IMR-90 (cell line): Measurements from ENCODE around the gene OPRL1. TPM values are rescaled to one million over a fixed set of nuclear protein-coding genes. Genes with fewer than 3 reads are reported as not detected.

Experiments
- ATAC-seq: fragments of 200-7000 bp; cut with Tn5 transposase; 2 replicates; pipeline ENCODE4 v1.9.1; 2020; ENCODE audit warnings: low read depth, mild to moderate bottlenecking, moderate library complexity
- BruUV-seq: library from RNA; stranded (reverse); fragments of 400-500 nt; replicated peaks from 2 replicates; lab custom pipeline; 2021; lab: Mats Ljungman, UMichigan
- CTCF ChIA-PET: fragments of 300-600 bp; formaldehyde crosslinking; extraction: SDS; loops from one replicate; lab custom pipeline; 2021; ENCODE audit warnings: antibody characterized with exemption; lab: Yijun Ruan, JAX
- POLR2A ChIA-PET: fragments of 300-600 bp; sonication (Branson Sonifier 250); formaldehyde crosslinking; loops from one replicate; lab custom pipeline; 2022; ENCODE audit warnings: antibody characterized with exemption; ENCODE audit not compliant: unreplicated experiment; lab: Charles Lee
- DNase-seq: peaks from one replicate; pipeline ENCODE4 v3.0.0; 2013
- H2AFZ ChIP-seq: replicated peaks from 2 replicates; pipeline ENCODE3; 2013; ENCODE audit warnings: low read length, mild to moderate bottlenecking; ENCODE audit not compliant: poor library complexity
- H2AK5ac ChIP-seq: 2 replicates; pipeline ENCODE4 v1.6.1; 2013; ENCODE audit warnings: low read depth, low read length, inconsistent platforms
- H2AK9ac ChIP-seq: replicated peaks from 2 replicates; pipeline ENCODE3; 2013; ENCODE audit warnings: mild to moderate bottlenecking, low read depth, low read length, moderate library complexity; ENCODE audit not compliant: poor library complexity
- H2BK120ac ChIP-seq: 2 replicates; pipeline ENCODE4 v1.6.1; 2013; ENCODE audit warnings: low read depth, low read length, inconsistent platforms
- H2BK15ac ChIP-seq: 3 replicates; pipeline ENCODE4 v1.6.1; 2013; ENCODE audit warnings: low read depth, low read length, inconsistent platforms
- H2BK20ac ChIP-seq: 2 replicates; pipeline ENCODE4 v1.6.1; 2013; ENCODE audit warnings: low read depth, mild to moderate bottlenecking, inconsistent platforms, low read length, moderate library complexity
- H2BK5ac ChIP-seq: 2 replicates; pipeline ENCODE4 v1.6.1; 2013; ENCODE audit warnings: mild to moderate bottlenecking, low read depth, low read length, inconsistent platforms; ENCODE audit not compliant: poor library complexity, severe bottlenecking
- H3K14ac ChIP-seq: replicated peaks from 2 replicates; pipeline ENCODE4 v1.6.1; 2013; ENCODE audit warnings: low read depth, low read length, inconsistent platforms
- H3K18ac ChIP-seq: 2 replicates; pipeline ENCODE4 v1.6.1; 2013; ENCODE audit warnings: low read depth, low read length, control low read depth
- H3K23ac ChIP-seq: 2 replicates; pipeline ENCODE4 v1.6.1; 2013; ENCODE audit warnings: low read depth, low read length, inconsistent platforms
- H3K27ac ChIP-seq: 2 replicates; pipeline ENCODE4 v1.5.1; 2013; ENCODE audit warnings: mild to moderate bottlenecking, control low read depth, low read length; ENCODE audit not compliant: insufficient read depth
- H3K27me3 ChIP-seq: 2 replicates; pipeline ENCODE4 v1.6.1; 2013; ENCODE audit warnings: low read length; ENCODE audit not compliant: control insufficient read depth, insufficient read depth
- H3K36me3 ChIP-seq: 2 replicates; pipeline ENCODE4 v1.6.1; 2013; ENCODE audit warnings: low read length, mixed read lengths; ENCODE audit not compliant: control insufficient read depth, insufficient read depth
- H3K4ac ChIP-seq: 2 replicates; pipeline ENCODE4 v1.6.1; 2013; ENCODE audit warnings: low read depth, low read length, inconsistent platforms
- H3K4me1 ChIP-seq: 2 replicates; pipeline ENCODE4 v1.6.1; 2013; ENCODE audit warnings: low read length, mixed read lengths; ENCODE audit not compliant: control insufficient read depth, insufficient read depth
- H3K4me2 ChIP-seq: 2 replicates; pipeline ENCODE4 v1.6.1; 2013; ENCODE audit warnings: low read depth, mild to moderate bottlenecking, control low read depth, low read length, moderate library complexity
- H3K4me3 ChIP-seq: 2 replicates; pipeline ENCODE4 v1.5.1; 2013; ENCODE audit warnings: low read depth, mild to moderate bottlenecking, control low read depth, low read length, moderate library complexity; ENCODE audit not compliant: insufficient read depth
- H3K56ac ChIP-seq: 2 replicates; pipeline ENCODE4 v1.6.1; 2013; ENCODE audit warnings: low read length, inconsistent platforms; ENCODE audit not compliant: insufficient read depth; ENCODE audit errors: extremely low read depth
- H3K79me1 ChIP-seq, 2 experiments: 2 replicates each; pipeline ENCODE4 v1.6.1; 2013; ENCODE audit warnings: low read length in 2 of 2, inconsistent platforms in 1 of 2, low read depth in 1 of 2
- H3K9ac ChIP-seq: 2 replicates; pipeline ENCODE4 v1.6.1; 2013; ENCODE audit warnings: low read depth, low read length, control low read depth
- H3K9me1 ChIP-seq: 2 replicates; pipeline ENCODE4 v1.6.1; 2013; ENCODE audit warnings: low read length, inconsistent platforms; ENCODE audit not compliant: insufficient read depth
- H3K9me3 ChIP-seq: 2 replicates; pipeline ENCODE4 v1.6.1; 2013; ENCODE audit warnings: low read length; ENCODE audit not compliant: control insufficient read depth, insufficient read depth
- H4K20me1 ChIP-seq: 2 replicates; pipeline ENCODE4 v1.6.1; 2013; ENCODE audit warnings: low read length, inconsistent platforms; ENCODE audit not compliant: insufficient read depth
- H4K5ac ChIP-seq: 2 replicates; pipeline ENCODE4 v1.6.1; 2013; ENCODE audit warnings: mild to moderate bottlenecking, low read depth, low read length, control low read depth
- H4K8ac ChIP-seq, 2 experiments: 2 replicates each; pipeline ENCODE4 v1.6.1; 2013; ENCODE audit warnings: low read depth in 2 of 2, low read length in 2 of 2, control low read depth in 1 of 2, inconsistent platforms in 1 of 2
- H4K91ac ChIP-seq: 2 replicates; pipeline ENCODE4 v1.6.1; 2013; ENCODE audit warnings: low read depth, low read length, inconsistent platforms; ENCODE audit not compliant: insufficient read depth
- BHLHE40 ChIP-seq: fragments of 150-350 bp; IDR thresholded peaks from 2 replicates; pipeline ENCODE4 v1.6.1; 2016; ENCODE audit warnings: mild to moderate bottlenecking, low read depth, low read length
- CHD1 ChIP-seq: IDR thresholded peaks from 2 replicates; pipeline ENCODE4 v1.6.1; 2012; ENCODE audit warnings: low read depth, low read length, improper control_type of control experiment
- CTCF ChIP-seq: conservative IDR thresholded peaks from 2 replicates; pipeline ENCODE4 v1.5.1; 2012; ENCODE audit warnings: mild to moderate bottlenecking, low read depth, low read length, improper control_type of control experiment
- ELK1 ChIP-seq: fragments of 150-350 bp; IDR thresholded peaks from 2 replicates; pipeline ENCODE4 v1.6.1; 2016; ENCODE audit warnings: low read depth, mild to moderate bottlenecking, low read length, moderate library complexity, borderline replicate concordance
- MAFK ChIP-seq: IDR thresholded peaks from 2 replicates; pipeline ENCODE4 v1.6.1; 2012; ENCODE audit warnings: low read depth, low read length, improper control_type of control experiment
- MXI1 ChIP-seq: IDR thresholded peaks from 2 replicates; pipeline ENCODE4 v1.6.1; 2012; ENCODE audit warnings: low read depth, mild to moderate bottlenecking, low read length, moderate library complexity, borderline replicate concordance
- POLR2A ChIP-seq: IDR thresholded peaks from 2 replicates; pipeline ENCODE4 v1.6.1; 2012; ENCODE audit warnings: mild to moderate bottlenecking, low read depth, low read length
- RAD21 ChIP-seq: IDR thresholded peaks from 2 replicates; pipeline ENCODE4 v1.6.1; 2012; ENCODE audit warnings: low read length, improper control_type of control experiment
- RCOR1 ChIP-seq: IDR thresholded peaks from 2 replicates; pipeline ENCODE4 v1.6.1; 2012; ENCODE audit warnings: mild to moderate bottlenecking, low read length, improper control_type of control experiment; ENCODE audit not compliant: insufficient replicate concordance
- RFX5 ChIP-seq: IDR thresholded peaks from 2 replicates; pipeline ENCODE4 v1.8.0; 2012; ENCODE audit warnings: low read depth, mild to moderate bottlenecking, low read length, moderate library complexity
- WGBS, 2 experiments: methylation state at CpG; one replicate each; pipeline versions ENCODE4 v1.1.5 to v1.1.7; 2013; ENCODE audit warnings: missing lambda C conversion rate in 2 of 2; ENCODE audit not compliant: insufficient read length in 1 of 2; ENCODE audit errors: extremely low coverage in 2 of 2; 5-methylcytosine and 5-hydroxymethylcytosine counted together
- dilution Hi-C: fragments of 300-500 bp; cut with HindIII; formaldehyde crosslinking; loops from one replicate; pipeline ENCODE4 v1.14.3; 2018; ENCODE audit warnings: low sequenced_read_pairs; ENCODE audit not compliant: unreplicated experiment
- in situ Hi-C: fragments of 300-500 bp; cut with MboI; formaldehyde crosslinking; loops from 3 replicates; pipeline ENCODE4 v1.14.3; 2019; ENCODE audit warnings: low sequenced_read_pairs, inconsistent platforms, mixed read lengths
- intact Hi-C: fragments of 100-400 bp; cut with micrococcal nuclease; formaldehyde crosslinking; loops from 2 replicates; pipeline ENCODE4 v1.10.0; 2022
- polyA plus RNA-seq, 3 experiments: library from polyadenylated mRNA; depleted of rRNA; stranded (reverse); fragments of >200 nt; gene quantifications; 2 replicates each; pipeline ENCODE4 v1.2.3, GENCODE V29; 2012; ENCODE audit warnings: low replicate concordance in 1 of 3
- total RNA-seq: library from RNA; depleted of rRNA; stranded (reverse); fragments of >200 nt; gene quantifications from 2 replicates; pipeline ENCODE4 v1.2.3, GENCODE V29; 2012

The OPRL1 gene
- total and polyA plus RNA-seq, 2 of the 4 experiments (the other 2 are of a cell fraction): 0.36 to 1.2 TPM

GRCh38 chr20:64095455-64095854 is 15.6 kb downstream of the OPRL1 start:
- Histone ChIP-seq H3K9ac (no peak overlapping the region), H3K9me3 (no peaks in the 10 kb centered on the region), H3K4ac (no peak overlapping the region), H2AK9ac (no peak overlapping the region), H3K27ac (no peak overlapping the region), H4K91ac (no peak overlapping the region), H3K23ac (no peak overlapping the region), H4K8ac (no peak overlapping the region), H3K56ac (no peak overlapping the region), H2AFZ (no peak overlapping the region), H3K4me3 (no peak overlapping the region), H3K27me3 (peaks cover 13% of the 10 kb centered on the region), H2BK5ac (no peak overlapping the region), H2BK15ac (no peak overlapping the region), H2AK5ac (no peak overlapping the region), H3K4me2 (no peak overlapping the region), H3K79me1 (no peaks in the 10 kb centered on the region), H3K18ac (no peak overlapping the region), H3K9me1 (no peaks in the 10 kb centered on the region), H4K5ac (no peak overlapping the region), H3K36me3 (no peaks in the 10 kb centered on the region), H2BK20ac (no peak overlapping the region), H3K14ac (no peak overlapping the region), H3K4me1 (no peaks in the 10 kb centered on the region), H2BK120ac (no peak overlapping the region), H4K20me1 (no peaks in the 10 kb centered on the region)
- ATAC-seq (no peak), DNase-seq (no peak)
- WGBS, 2 experiments: no CpG with 5 or more reads among the region's 4 CpGs
- TF ChIP-seq RAD21 (no peak), POLR2A (no peak), RCOR1 (no peak), BHLHE40 (no peak), RFX5 (no peak), CHD1 (no peak), CTCF (no peak), ELK1 (no peak), MAFK (no peak), MXI1 (no peak)
- BruUV-seq: no TSS peak
- CTCF ChIA-PET: no interaction called here
- intact Hi-C loops: no loop called here
- POLR2A ChIA-PET: no interaction called here
- dilution Hi-C loops: no loop called here
- in situ Hi-C loops: no loop called here
